DOHH2 (cell line): ENCODE results near the gene UBE2F.

Source experiments
- EZH2phosphoT487 ChIP-seq: fragments of 200-600 bp; sonication (generic); IDR thresholded peaks from 2 replicates; pipeline ENCODE4 v1.6.1; 2017; ENCODE audit warnings: borderline replicate concordance, mild to moderate bottlenecking, antibody characterized with exemption, low read length, moderate library complexity, mixed read lengths
- TF ChIP-seq, protein P1 (sequence below): fragments of 200-600 bp; sonication (generic); IDR thresholded peaks from one replicate; pipeline ENCODE4 v1.5.1; 2014; ENCODE audit warnings: antibody characterized with exemption, mild to moderate bottlenecking, low read depth, low read length; ENCODE audit not compliant: poor library complexity, severe bottlenecking

- no peak for TF ChIP-seq EZH2phosphoT487
- TF ChIP-seq, protein P1, sequence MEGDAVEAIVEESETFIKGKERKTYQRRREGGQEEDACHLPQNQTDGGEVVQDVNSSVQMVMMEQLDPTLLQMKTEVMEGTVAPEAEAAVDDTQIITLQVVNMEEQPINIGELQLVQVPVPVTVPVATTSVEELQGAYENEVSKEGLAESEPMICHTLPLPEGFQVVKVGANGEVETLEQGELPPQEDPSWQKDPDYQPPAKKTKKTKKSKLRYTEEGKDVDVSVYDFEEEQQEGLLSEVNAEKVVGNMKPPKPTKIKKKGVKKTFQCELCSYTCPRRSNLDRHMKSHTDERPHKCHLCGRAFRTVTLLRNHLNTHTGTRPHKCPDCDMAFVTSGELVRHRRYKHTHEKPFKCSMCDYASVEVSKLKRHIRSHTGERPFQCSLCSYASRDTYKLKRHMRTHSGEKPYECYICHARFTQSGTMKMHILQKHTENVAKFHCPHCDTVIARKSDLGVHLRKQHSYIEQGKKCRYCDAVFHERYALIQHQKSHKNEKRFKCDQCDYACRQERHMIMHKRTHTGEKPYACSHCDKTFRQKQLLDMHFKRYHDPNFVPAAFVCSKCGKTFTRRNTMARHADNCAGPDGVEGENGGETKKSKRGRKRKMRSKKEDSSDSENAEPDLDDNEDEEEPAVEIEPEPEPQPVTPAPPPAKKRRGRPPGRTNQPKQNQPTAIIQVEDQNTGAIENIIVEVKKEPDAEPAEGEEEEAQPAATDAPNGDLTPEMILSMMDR = no peak
Observed at GRCh38 chr2:237980087-237980486, 13.3 kb downstream of the UBE2F start.
